H1 (cell line): ENCODE data around the gene TPBGL. TPM values are rescaled to one million over a fixed set of nuclear protein-coding genes. Genes with fewer than 3 reads are reported as not detected.

Experiments used
- CTCF ChIA-PET: fragments of 300-600 bp; sonication (Branson Sonifier 250); formaldehyde crosslinking; loops from one replicate; lab custom pipeline; 2021; ENCODE audit not compliant: partially characterized antibody; lab: Charles Lee
- POLR2A ChIA-PET: fragments of 300-600 bp; sonication (Branson Sonifier 250); formaldehyde crosslinking; loops from one replicate; lab custom pipeline; 2021; ENCODE audit warnings: inconsistent platforms; ENCODE audit not compliant: partially characterized antibody; lab: Charles Lee
- DNase-seq, 2 experiments: peaks; one replicate each; pipeline versions ENCODE4 v3.0.0 to v3.0.0-alpha.2; 2010 to 2022; ENCODE audit warnings: low spot score in 2 of 2, low read depth in 1 of 2, mixed read lengths in 1 of 2
- FAIRE-seq: peaks from 2 replicates; lab custom pipeline; 2011; peaks lifted over from hg19 to GRCh38; lab: Jason Lieb, UNC
- H2AFZ ChIP-seq: 2 replicates; pipeline ENCODE4 v1.8.1; 2012; ENCODE audit warnings: low read length, inconsistent platforms
- H2AK5ac ChIP-seq: 2 replicates; pipeline ENCODE4 v1.6.1; 2013; ENCODE audit warnings: low read depth, low read length
- H2BK120ac ChIP-seq: replicated peaks from 2 replicates; pipeline ENCODE3; 2013; ENCODE audit warnings: low read depth, low read length, inconsistent platforms
- H2BK12ac ChIP-seq: 2 replicates; pipeline ENCODE4 v1.6.1; 2013; ENCODE audit warnings: low read depth, low read length
- H2BK15ac ChIP-seq: 2 replicates; pipeline ENCODE4 v1.6.1; 2013; ENCODE audit warnings: low read length
- H2BK20ac ChIP-seq: 2 replicates; pipeline ENCODE4 v1.6.1; 2013; ENCODE audit warnings: low read length
- H2BK5ac ChIP-seq: 2 replicates; pipeline ENCODE4 v1.6.1; 2013; ENCODE audit warnings: low read depth, low read length
- H3K14ac ChIP-seq: 2 replicates; pipeline ENCODE4 v1.6.1; 2013; ENCODE audit warnings: inconsistent platforms; ENCODE audit not compliant: insufficient read length
- H3K18ac ChIP-seq: 2 replicates; pipeline ENCODE4 v1.6.1; 2013; ENCODE audit warnings: low read length; ENCODE audit errors: extremely low read depth
- H3K23ac ChIP-seq: 2 replicates; pipeline ENCODE4 v1.6.1; 2013; ENCODE audit warnings: inconsistent platforms; ENCODE audit not compliant: insufficient read length
- H3K23me2 ChIP-seq: 2 replicates; pipeline ENCODE4 v1.6.1; 2013; ENCODE audit warnings: low read depth, low read length
- H3K27ac ChIP-seq: 2 replicates; pipeline ENCODE4 v1.6.1; 2011; ENCODE audit warnings: low read depth, low read length, inconsistent platforms
- H3K27me3 ChIP-seq, 4 experiments: replicated peaks in 1 of 4; 1 replicate in 1 of 4; 2 replicates in 3 of 4; pipeline versions ENCODE4 v1.6.1 to v1.8.1; 2011 to 2013; ENCODE audit warnings: low read length in 3 of 4, mild to moderate bottlenecking in 3 of 4, inconsistent platforms in 2 of 4, mixed read lengths in 2 of 4, moderate library complexity in 1 of 4; ENCODE audit not compliant: control insufficient read depth in 3 of 4, insufficient read depth in 3 of 4; ENCODE audit errors: extremely low read depth in 1 of 4
- H3K36me3 ChIP-seq, 4 experiments: 2 replicates each; pipeline versions ENCODE4 v1.6.1 to v1.8.1; 2011 to 2013; ENCODE audit warnings: mild to moderate bottlenecking in 4 of 4, low read length in 3 of 4, moderate library complexity in 2 of 4, control low read depth in 1 of 4, inconsistent platforms in 1 of 4; ENCODE audit not compliant: insufficient read depth in 4 of 4, control insufficient read depth in 2 of 4
- H3K4ac ChIP-seq: replicated peaks from 2 replicates; pipeline ENCODE3; 2013; ENCODE audit warnings: low read length, low read depth, mixed read lengths, inconsistent platforms; ENCODE audit not compliant: insufficient read length
- H3K4me1 ChIP-seq, 4 experiments: replicated peaks in 1 of 4; 1 replicate in 1 of 4; 2 replicates in 3 of 4; pipeline versions ENCODE4 v1.6.1 to v1.8.1; 2011 to 2013; ENCODE audit warnings: low read length in 3 of 4, inconsistent platforms in 2 of 4, mixed read lengths in 1 of 4; ENCODE audit not compliant: insufficient read depth in 4 of 4, control insufficient read depth in 3 of 4
- H3K4me2 ChIP-seq, 2 experiments: 2 replicates each; pipeline versions ENCODE4 v1.6.1 to v1.8.1; 2011 to 2013; ENCODE audit warnings: low read depth in 2 of 2, low read length in 2 of 2, control low read depth in 1 of 2, inconsistent platforms in 1 of 2, mild to moderate bottlenecking in 1 of 2; ENCODE audit not compliant: insufficient read depth in 1 of 2
- H3K4me3 ChIP-seq, 4 experiments: fragments of 200-600, 300-600 bp in 1 of 4; sonication (generic), shearing (Covaris generic), sonication (Bioruptor Twin) in 1 of 4; 2 replicates each; pipeline versions ENCODE4 v1.5.1 to v1.8.1; 2011 to 2016; ENCODE audit warnings: low read length in 4 of 4, low read depth in 3 of 4, control low read depth in 2 of 4, inconsistent platforms in 2 of 4, mild to moderate bottlenecking in 2 of 4, mixed read lengths in 1 of 4, moderate library complexity in 1 of 4; ENCODE audit not compliant: insufficient read depth in 2 of 4; ENCODE audit errors: extremely low read depth in 1 of 4
- H3K56ac ChIP-seq: replicated peaks from 2 replicates; pipeline ENCODE3; 2013; ENCODE audit warnings: low read depth, mild to moderate bottlenecking, mixed read lengths, low read length, inconsistent platforms; ENCODE audit not compliant: insufficient read length
- H3K79me1 ChIP-seq: 2 replicates; pipeline ENCODE4 v1.6.1; 2013; ENCODE audit warnings: low read depth, low read length, control low read depth
- H3K79me2 ChIP-seq, 2 experiments: 2 replicates each; pipeline versions ENCODE4 v1.6.1 to v1.8.1; 2012 to 2013; ENCODE audit warnings: low read length in 2 of 2, mild to moderate bottlenecking in 2 of 2, inconsistent platforms in 1 of 2; ENCODE audit not compliant: insufficient read depth in 2 of 2, control insufficient read depth in 1 of 2
- H3K9ac ChIP-seq, 4 experiments: replicated peaks in 1 of 4; 1 replicate in 1 of 4; 2 replicates in 3 of 4; pipeline versions ENCODE4 v1.6.1 to v1.8.1; 2011 to 2013; ENCODE audit warnings: low read depth in 3 of 4, low read length in 3 of 4, control low read depth in 2 of 4, mild to moderate bottlenecking in 2 of 4, moderate library complexity in 2 of 4, inconsistent platforms in 1 of 4; ENCODE audit errors: extremely low read depth in 1 of 4
- H3K9me3 ChIP-seq, 2 experiments: 2 replicates each; pipeline versions ENCODE4 v1.6.1 to v1.8.1; 2012 to 2013; ENCODE audit warnings: mild to moderate bottlenecking in 2 of 2, moderate library complexity in 2 of 2, control low read depth in 1 of 2, inconsistent platforms in 1 of 2, low read depth in 1 of 2, low read length in 1 of 2, mixed read lengths in 1 of 2; ENCODE audit not compliant: insufficient read depth in 2 of 2
- H4K20me1 ChIP-seq, 2 experiments: replicated peaks in 1 of 2; 2 replicates each; pipeline versions ENCODE3 to v1.8.1; 2011 to 2013; ENCODE audit warnings: inconsistent platforms in 2 of 2, low read length in 2 of 2, mild to moderate bottlenecking in 1 of 2; ENCODE audit not compliant: insufficient read depth in 2 of 2, control insufficient read depth in 1 of 2
- H4K5ac ChIP-seq: 2 replicates; pipeline ENCODE4 v1.6.1; 2013; ENCODE audit warnings: low read length, low read depth, mixed read lengths, inconsistent platforms; ENCODE audit not compliant: insufficient read length
- H4K8ac ChIP-seq: 2 replicates; pipeline ENCODE4 v1.8.0; 2013; ENCODE audit warnings: mild to moderate bottlenecking, moderate library complexity, low read length, inconsistent platforms; ENCODE audit not compliant: insufficient read depth; ENCODE audit errors: extremely low read depth
- H4K91ac ChIP-seq: replicated peaks from 2 replicates; pipeline ENCODE3; 2013; ENCODE audit warnings: low read length, mixed read lengths, inconsistent platforms; ENCODE audit not compliant: insufficient read length
- CBX5 ChIP-seq: fragments of 300-800, 300-1000 bp; sonication (generic); IDR thresholded peaks from 2 replicates; pipeline ENCODE4 v1.7.1; 2016; ENCODE audit warnings: antibody characterized with exemption, low read length, low read depth
- JUN ChIP-seq: IDR thresholded peaks from 2 replicates; pipeline ENCODE4 v1.6.1; 2011; ENCODE audit warnings: low read depth, mild to moderate bottlenecking, improper control_type of control experiment, low read length
- NRF1 ChIP-seq: IDR thresholded peaks from 2 replicates; pipeline ENCODE4 v1.6.1; 2011; ENCODE audit warnings: mild to moderate bottlenecking, low read depth, low read length, improper control_type of control experiment
- SRF ChIP-seq: IDR thresholded peaks from 2 replicates; pipeline ENCODE4 v1.6.1; 2011; ENCODE audit warnings: mild to moderate bottlenecking, low read depth, low read length, moderate library complexity
- WGBS, 2 experiments: shearing (Covaris generic) in 1 of 2; methylation state at CpG; one replicate each; pipeline versions ENCODE4 v1.1.6 to v1.1.7; 2013 to 2015; ENCODE audit warnings: low lambda C conversion rate in 2 of 2, mixed read lengths in 2 of 2, inconsistent platforms in 1 of 2, low coverage in 1 of 2, missing lambda C conversion rate in 1 of 2; ENCODE audit not compliant: insufficient replicate concordance in 2 of 2, insufficient coverage in 1 of 2, insufficient read length in 1 of 2; ENCODE audit errors: extremely low coverage in 1 of 2, missing lambda C conversion rate in 1 of 2; 5-methylcytosine and 5-hydroxymethylcytosine counted together
- polyA plus RNA-seq, 7 experiments: library from polyadenylated mRNA; depleted of rRNA in 3 of 7; stranded (reverse) in 5 of 7; unstranded in 2 of 7; fragments of >200 nt in 5 of 7; fragments of 200-250 nt in 2 of 7; gene quantifications; 1 replicate in 5 of 7; 2 replicates in 1 of 7; 4 replicates in 1 of 7; pipeline versions ENCODE4 v1.2.1 to v1.2.3, GENCODE V29; 2011 to 2013; ENCODE audit warnings: missing spikeins in 2 of 7, mixed read lengths in 2 of 7
- total RNA-seq: library from RNA; stranded (reverse); fragmentation: NEBNext Ultra II Directional; extraction: Animal tissue kit (Norgen Biotek cat#: 25700); gene quantifications from 2 replicates; pipeline ENCODE4 v1.2.1, GENCODE V29; 2021
- TF ChIP-seq, protein P1 (sequence below): IDR thresholded peaks from 2 replicates; pipeline ENCODE4 v1.6.1; 2011; ENCODE audit warnings: low read depth, mild to moderate bottlenecking, low read length; ENCODE audit not compliant: insufficient read depth

Gene TPBGL
- total and polyA plus RNA-seq, 2 of the 8 experiments (the other 6 are each of a cell fraction or from before 2014, with no cell fraction given) = 0.26 to 0.37 TPM

DNA sequence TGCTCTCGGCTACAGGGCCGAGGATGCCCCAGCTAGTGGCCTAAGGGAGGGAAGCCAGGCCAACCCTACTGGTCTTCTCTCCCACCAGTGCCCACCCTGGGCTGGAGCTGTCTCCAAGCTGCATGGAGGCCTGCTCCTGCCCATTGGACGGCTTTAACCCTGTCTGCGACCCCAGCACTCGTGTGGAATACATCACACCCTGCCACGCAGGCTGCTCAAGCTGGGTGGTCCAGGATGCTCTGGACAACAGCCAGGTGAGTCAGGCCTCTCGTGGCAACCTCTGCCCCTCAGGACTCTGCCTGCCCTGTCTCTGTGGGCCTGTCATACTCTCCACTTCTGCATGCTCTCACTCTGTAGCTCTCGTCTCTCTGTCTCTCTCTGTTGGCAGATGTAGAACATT lies 44.1 kb upstream of the TPBGL start:
- Histone ChIP-seq H2BK12ac (no peak overlapping the region), H4K91ac (no peak overlapping the region), H3K23me2 (no peaks in the 10 kb centered on the region), H2BK5ac (no peak overlapping the region), H4K20me1 (no peaks in the 10 kb centered on the region), H3K27ac (no peak overlapping the region)
- WGBS, 2 experiments = 85% methylated on average over 8 of the region's 8 CpGs; no CpG with 5 or more reads in 1 of the 2 experiments
- TF ChIP-seq NRF1 (no peak), JUN (no peak), SRF (no peak), CBX5 (no peak)
- TF ChIP-seq, protein P1, sequence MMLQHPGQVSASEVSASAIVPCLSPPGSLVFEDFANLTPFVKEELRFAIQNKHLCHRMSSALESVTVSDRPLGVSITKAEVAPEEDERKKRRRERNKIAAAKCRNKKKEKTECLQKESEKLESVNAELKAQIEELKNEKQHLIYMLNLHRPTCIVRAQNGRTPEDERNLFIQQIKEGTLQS = no peak
- TF ChIP-seq, all 59 proteins: peak for 0
- Histone ChIP-seq H3K79me2 (no peaks in the 10 kb centered on the region), H3K9ac (no peak overlapping the region), H3K4ac (no peak overlapping the region), H3K27me3 (no peaks in the 10 kb centered on the region), H4K5ac (no peak overlapping the region), H3K4me2 (no peak overlapping the region), H3K9me3 (no peaks in the 10 kb centered on the region), H2BK120ac (no peak overlapping the region), H3K4me3 (no peak overlapping the region), H3K36me3 (no peaks in the 10 kb centered on the region), H3K14ac (no peak overlapping the region), H4K8ac (no peak overlapping the region), H2BK20ac (no peak overlapping the region), H2BK15ac (no peak overlapping the region), H3K79me1 (no peaks in the 10 kb centered on the region), H3K18ac (no peak overlapping the region), H3K4me1 (peaks cover 0 to 7% (median under 1%) of the 10 kb centered on the region in 4 experiments; a peak in 2 of 7 replicates), H2AFZ (no peak overlapping the region), H2AK5ac (no peak overlapping the region; the same call in 1 of the 2 replicates), H3K56ac (no peak overlapping the region), H3K23ac (no peak overlapping the region)
- no peak for DNase-seq
- ChIA-PET POLR2A (no interaction called here), CTCF (interaction anchor here (0.5 to 19.9 kb wide), 17 partner anchors 8 to 174 kb away, joined by 3 to 825 read pairs (median 4); partner anchors contain the start of gene SLCO2B1)
- FAIRE-seq = no peak
